Measurements from ENCODE around the gene CNTNAP5.

CNTNAP5 gene

DNA sequence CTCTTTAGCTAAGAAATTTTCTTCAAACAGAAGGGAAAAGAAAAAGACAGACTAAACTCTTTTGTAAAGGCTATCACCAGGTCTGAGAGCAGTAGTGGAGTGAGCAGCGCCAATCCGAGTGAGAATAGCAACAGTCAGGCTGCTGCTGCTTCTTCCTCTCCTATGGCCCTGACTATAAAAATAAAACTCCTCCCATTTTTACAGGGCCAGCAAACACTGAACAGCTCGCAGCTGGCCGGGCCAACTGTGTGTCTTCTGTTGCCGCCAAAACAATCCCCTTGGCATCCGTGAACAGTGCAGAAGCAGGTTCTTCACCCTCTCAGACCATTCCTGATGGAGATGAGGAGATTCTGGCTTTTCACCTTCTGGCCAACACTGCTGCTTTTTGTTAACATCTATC is 124.5 kb downstream of the CNTNAP5 start:
- H3K27ac ChIP-seq = peak overlapping the region; percentile 44
- TF ChIP-seq ZFX (IDR thresholded peaks at IDR 0.05; ENCODE audit: borderline replicate concordance) = no peak
- TF ChIP-seq, protein P1, sequence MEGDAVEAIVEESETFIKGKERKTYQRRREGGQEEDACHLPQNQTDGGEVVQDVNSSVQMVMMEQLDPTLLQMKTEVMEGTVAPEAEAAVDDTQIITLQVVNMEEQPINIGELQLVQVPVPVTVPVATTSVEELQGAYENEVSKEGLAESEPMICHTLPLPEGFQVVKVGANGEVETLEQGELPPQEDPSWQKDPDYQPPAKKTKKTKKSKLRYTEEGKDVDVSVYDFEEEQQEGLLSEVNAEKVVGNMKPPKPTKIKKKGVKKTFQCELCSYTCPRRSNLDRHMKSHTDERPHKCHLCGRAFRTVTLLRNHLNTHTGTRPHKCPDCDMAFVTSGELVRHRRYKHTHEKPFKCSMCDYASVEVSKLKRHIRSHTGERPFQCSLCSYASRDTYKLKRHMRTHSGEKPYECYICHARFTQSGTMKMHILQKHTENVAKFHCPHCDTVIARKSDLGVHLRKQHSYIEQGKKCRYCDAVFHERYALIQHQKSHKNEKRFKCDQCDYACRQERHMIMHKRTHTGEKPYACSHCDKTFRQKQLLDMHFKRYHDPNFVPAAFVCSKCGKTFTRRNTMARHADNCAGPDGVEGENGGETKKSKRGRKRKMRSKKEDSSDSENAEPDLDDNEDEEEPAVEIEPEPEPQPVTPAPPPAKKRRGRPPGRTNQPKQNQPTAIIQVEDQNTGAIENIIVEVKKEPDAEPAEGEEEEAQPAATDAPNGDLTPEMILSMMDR (IDR thresholded peaks at IDR 0.05) = no peak

DNA sequence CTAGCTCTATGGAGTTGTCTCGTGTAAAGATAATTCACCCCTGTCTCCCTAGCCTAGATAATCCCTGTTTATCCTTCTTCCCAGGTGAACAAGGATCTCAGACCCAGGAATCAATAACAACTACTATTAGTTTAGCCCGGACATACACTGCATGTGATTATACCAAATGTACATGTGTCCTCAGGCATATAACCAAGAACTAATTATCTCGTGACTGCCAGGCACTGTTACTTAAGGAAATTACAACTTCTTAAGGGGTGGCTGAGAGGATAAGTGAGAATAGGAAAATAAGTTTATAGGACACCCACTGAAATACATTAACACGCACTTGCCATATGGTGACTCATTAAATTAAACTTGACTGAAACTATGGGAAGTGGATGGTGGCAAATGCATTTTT is 126.6 kb downstream of the CNTNAP5 start:
- TF ChIP-seq, protein P1 (IDR thresholded peaks at IDR 0.05) = no peak
- no peak for TF ChIP-seq ZFX (IDR thresholded peaks at IDR 0.05; ENCODE audit: borderline replicate concordance)
- no peak overlapping the region for H3K27ac ChIP-seq

DNA sequence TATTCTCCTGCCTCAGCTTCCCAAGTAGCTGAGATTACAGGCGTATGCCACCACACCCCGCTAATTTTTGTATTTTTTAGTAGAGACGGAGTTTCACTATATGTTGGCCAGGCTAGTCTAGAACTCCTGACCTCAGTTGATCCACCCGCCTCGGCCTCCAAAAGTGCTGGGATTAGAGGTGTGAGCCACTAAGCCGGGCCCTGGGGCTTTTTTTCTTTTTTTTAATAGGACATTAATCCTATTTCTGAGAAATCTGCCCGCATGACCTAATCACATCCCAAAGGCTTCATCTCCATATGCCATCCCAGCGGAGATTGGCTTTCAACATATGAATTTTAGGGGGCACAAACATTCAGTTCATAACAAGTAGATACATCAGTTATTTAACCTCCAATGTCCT is 128.6 kb downstream of the CNTNAP5 start:
- no peak for TF ChIP-seq ZFX (IDR thresholded peaks at IDR 0.05; ENCODE audit: borderline replicate concordance)
- TF ChIP-seq, protein P1 (IDR thresholded peaks at IDR 0.05) = no peak
- no peak overlapping the region for H3K27ac ChIP-seq

DNA sequence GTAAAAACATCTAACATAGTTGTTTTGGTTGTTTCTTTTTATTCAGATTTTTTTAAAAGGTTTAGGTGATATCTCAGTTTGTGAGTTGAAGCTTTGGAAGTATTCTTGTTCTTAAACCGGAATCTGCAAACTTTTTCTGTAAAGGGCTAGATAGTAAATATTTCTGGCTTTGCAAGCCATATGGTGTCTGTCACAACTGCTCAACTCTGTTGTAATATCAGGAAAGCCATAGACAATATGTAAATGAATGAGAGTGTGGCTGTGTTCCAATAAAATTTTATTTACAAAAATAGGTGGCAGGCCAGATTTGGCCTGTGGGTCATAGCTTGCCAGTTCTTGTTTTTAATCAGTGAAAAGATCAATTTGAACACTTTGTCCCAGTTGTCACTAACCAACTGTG is 134.1 kb downstream of the CNTNAP5 start:
- TF ChIP-seq, protein P1 (IDR thresholded peaks at IDR 0.05) = no peak
- no peak for TF ChIP-seq ZFX (IDR thresholded peaks at IDR 0.05; ENCODE audit: borderline replicate concordance)
- H3K27ac ChIP-seq = no peak overlapping the region

DNA sequence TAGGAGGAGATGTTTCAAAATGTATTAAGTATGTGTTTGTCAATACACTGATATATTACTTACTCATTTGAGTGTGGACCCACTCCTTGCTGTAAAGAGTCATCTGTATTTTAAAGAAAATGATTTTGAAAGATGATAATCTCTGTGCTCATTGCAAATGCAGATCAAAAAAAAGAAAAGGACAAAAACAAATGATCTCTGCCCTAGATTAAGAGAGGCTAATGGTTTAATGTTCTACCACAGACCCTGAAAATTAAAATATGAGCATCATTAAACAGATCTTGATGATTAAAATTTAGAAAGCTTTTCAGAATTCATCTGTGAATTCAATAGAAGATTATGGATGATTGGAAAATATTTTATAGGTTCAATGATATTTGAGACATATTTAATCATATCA is 136.5 kb downstream of the CNTNAP5 start:
- no peak overlapping the region for H3K27ac ChIP-seq
- no peak for TF ChIP-seq ZFX (IDR thresholded peaks at IDR 0.05; ENCODE audit: borderline replicate concordance)
- TF ChIP-seq, protein P1 (IDR thresholded peaks at IDR 0.05) = no peak

DNA sequence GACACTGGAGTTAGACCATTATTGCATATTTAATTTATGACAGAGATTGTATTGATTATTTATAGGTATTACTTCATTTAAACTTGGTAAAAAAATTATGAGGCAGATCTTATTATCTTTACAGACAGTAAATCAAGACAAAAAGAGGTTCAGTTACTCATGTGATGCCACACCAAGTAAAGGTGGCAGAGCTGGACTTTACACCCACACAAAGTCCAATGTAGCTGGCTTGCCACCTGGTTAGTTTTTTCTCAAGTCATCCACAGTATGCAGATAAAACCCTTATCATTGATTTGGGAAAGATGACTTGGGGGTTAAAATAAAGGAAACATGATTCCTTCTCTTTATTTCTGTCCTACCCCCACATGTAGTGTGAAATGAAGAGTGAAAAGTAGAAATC is 137.2 kb downstream of the CNTNAP5 start:
- H3K27ac ChIP-seq = no peak overlapping the region
- TF ChIP-seq, protein P1 (IDR thresholded peaks at IDR 0.05) = no peak
- TF ChIP-seq ZFX (IDR thresholded peaks at IDR 0.05; ENCODE audit: borderline replicate concordance) = no peak

DNA sequence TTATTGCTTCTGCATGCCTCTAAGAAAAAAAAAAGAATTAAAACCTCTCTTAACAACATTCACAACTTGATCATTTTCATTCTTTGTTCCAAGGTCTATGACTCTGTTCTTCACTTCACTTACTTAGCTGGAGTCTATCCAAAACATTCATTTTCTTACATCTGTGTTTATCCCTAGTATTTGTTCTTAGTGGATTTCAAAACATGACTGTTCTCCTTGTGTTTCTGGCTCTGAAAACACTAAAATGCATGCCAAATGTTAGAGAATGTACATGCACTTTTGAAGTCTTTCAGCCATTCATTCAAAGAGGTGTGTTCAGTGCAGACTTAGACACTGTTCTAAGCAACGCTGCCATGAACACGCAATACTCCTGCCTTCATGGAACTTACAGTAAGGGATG is 138.8 kb downstream of the CNTNAP5 start:
- no peak overlapping the region for H3K27ac ChIP-seq
- TF ChIP-seq ZFX (IDR thresholded peaks at IDR 0.05; ENCODE audit: borderline replicate concordance) = no peak
- TF ChIP-seq, protein P1 (IDR thresholded peaks at IDR 0.05) = no peak
